HG02870 (cell line): ENCODE measurements around the gene MYO1F.
"Not testable (repeated sequence)": the region's sequence is repeated elsewhere in the genome, so short reads cannot be mapped to it uniquely, and the experiment has no call there.

Experiments
- ATAC-seq: cut with Tn5 transposase; IDR thresholded peaks from one replicate; pipeline ENCODE4 v1.9.1; 2021; ENCODE audit warnings: mild to moderate bottlenecking, moderate library complexity; ENCODE audit not compliant: unreplicated experiment

Gene MYO1F

GRCh38 chr19:8600816-8601215 is 23.6 kb upstream of the MYO1F start:
- ATAC-seq, result no peak

- no peak for ATAC-seq
Measured at GRCh38 chr19:8600064-8600463, 22.8 kb upstream of the MYO1F start.

DNA sequence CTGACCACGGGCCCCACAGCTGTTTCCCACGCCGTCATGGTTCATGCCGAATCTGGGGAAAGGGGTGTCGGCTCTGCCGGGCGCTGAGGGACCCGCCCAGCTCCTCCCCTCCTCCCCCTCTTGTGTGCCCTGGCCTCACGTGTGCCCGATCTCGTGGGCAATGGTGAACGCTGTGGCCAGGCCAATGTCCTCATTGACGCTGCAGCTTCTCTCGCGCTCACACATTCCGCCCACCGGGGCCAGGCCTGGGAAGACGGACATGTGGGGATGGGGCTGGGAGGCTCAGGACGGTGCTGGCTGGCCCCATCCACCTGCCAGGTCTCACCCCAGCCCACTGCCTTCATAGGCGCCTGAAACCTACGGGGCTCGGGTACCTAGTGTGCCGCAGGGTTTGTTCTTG is 18.9 kb upstream of the MYO1F start:
- ATAC-seq, result no peak

DNA sequence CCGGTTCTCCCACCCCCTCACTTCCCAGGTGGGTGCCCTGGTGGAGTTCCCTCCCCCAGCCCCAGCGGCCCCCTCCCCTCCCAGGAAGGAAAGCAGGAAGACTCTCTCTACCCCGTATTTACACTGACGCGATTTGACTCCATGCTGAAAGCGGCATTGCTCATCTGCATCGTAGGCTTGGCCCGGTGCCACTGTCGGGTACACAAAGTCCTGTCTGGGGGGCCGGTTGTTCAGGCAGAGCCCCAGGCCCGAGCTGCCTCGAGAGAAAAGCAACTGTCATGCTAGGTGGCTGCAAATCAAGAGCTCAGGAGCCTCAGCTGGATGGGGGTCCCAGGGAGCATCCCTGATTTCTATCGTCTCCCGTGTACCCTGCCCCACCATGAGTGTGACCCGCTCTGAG is 18.4 kb upstream of the MYO1F start:
- ATAC-seq, result no peak

DNA sequence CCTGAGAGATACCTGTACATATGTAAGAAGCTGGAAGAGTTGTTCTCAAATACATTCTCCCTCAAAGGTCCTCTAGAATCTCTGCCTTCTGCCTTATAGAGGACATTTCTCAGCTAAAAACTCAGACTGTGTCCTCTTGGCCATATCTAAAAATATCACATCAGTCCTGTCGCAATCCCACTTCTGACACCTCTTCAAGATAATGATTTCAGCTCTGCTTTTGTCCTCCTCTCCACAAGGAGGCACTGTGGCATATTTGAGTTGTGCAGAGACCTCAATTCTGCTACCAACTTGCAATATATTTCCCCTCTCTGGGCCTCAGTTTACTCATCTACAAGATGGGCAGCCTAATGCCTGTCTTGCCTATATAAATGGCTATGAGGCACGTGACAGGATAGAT is 16.7 kb upstream of the MYO1F start:
- no peak for ATAC-seq

GRCh38 chr19:8592231-8593009 is 15.2 kb upstream of the MYO1F start:
- ATAC-seq, result no peak

GRCh38 chr19:8589177-8589714 is 12.0 kb upstream of the MYO1F start:
- ATAC-seq, result no peak

- no peak for ATAC-seq
Measured at GRCh38 chr19:8585894-8586750, 8.9 kb upstream of the MYO1F start.

- no peak for ATAC-seq
Measured at GRCh38 chr19:8584965-8585893, 8.0 kb upstream of the MYO1F start.

- ATAC-seq, result no peak
Measured at GRCh38 chr19:8580710-8581281, 3.6 kb upstream of the MYO1F start.

DNA sequence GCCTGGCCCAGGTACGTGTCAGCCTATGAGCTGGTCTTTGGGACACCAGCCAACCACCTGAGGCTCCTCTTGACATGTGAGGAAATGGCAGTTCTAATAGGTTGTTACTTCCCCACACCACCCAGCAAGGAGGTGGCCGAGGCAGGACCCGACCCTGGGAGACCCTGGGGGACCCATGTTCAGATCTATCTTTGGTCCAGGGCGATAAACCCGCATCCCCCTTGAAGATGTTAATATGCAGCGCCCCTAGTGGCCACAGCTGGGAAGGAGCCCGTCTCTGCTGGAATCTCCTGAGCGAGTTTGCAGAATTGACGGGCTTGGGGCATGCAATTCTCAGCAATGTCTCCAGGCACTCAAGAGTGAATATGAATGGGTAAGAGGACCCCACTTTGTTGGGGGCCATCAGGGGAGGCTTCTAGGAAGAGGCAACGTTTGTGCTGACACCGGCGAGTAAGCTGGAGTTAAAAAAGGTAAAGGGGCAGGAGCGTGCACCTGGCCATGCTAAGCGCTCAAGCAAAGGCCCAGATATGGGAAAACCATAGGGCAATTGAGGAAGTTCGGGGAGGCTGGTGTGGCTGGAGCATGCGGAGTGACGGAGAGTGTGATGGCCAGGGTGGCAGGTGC is 1.5 kb upstream of the MYO1F start:
- ATAC-seq, result no peak

DNA sequence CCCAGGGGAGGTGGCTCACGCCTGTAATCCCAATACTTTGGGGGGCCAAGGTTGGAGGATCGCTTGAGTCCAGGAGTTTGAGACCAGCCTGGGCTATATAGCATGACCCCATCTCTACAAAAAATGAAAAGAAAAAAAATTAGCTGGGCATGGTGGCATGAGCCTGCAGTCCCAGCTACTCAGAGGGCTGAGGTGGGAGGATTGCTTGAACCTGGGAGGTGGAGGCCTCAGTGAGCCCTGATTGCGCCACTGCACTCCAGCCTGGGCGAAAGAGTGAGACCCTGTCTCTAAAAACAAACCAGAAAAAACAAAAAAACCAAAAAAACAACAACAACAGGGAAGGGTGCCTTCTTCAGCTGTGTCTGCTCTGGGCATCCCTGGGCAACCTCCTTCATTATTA is 499 bp upstream of the MYO1F start:
- no peak for ATAC-seq

GRCh38 chr19:8576273-8576993 is 809 bp downstream of the MYO1F start:
- no peak for ATAC-seq

GRCh38 chr19:8575467-8575997 is 1.7 kb downstream of the MYO1F start:
- ATAC-seq, result no peak

DNA sequence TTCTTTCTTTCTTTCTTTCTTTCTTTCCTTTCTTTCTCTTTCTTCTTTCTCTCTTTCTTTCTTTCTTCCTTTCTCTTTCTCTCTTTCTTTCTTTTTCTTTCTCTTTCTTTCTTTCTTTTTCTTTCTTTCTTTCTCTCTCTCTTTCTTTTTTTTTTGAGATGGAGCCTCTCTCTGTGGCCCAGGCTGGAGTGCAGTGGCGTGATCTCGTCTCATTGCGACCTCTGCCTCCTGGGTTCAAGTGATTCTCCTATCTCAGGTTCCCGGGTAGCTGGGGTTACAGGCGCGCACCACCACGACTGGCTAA is 2.7 kb downstream of the MYO1F start:
- ATAC-seq, result not testable (repeated sequence)

DNA sequence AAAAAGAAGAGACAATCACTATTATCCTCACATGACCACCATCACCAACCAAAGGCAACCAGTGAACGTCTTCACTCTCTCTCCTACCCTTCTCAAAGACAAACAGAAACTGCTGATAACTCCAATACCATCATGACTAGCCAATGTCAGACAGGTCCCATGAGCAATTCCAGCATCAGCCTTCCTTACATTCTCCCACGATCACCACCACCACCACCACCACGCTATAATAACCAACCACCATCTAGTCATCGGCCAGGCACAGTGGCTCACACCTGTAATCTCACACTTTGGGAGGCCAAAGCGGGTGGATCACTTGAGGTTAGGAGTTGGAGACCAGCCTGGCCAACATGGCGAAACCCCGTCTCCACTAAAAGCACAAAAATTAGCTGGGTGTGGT is 3.9 kb downstream of the MYO1F start:
- ATAC-seq, result no peak

GRCh38 chr19:8571006-8571411 is 6.2 kb downstream of the MYO1F start:
- ATAC-seq, result no peak

DNA sequence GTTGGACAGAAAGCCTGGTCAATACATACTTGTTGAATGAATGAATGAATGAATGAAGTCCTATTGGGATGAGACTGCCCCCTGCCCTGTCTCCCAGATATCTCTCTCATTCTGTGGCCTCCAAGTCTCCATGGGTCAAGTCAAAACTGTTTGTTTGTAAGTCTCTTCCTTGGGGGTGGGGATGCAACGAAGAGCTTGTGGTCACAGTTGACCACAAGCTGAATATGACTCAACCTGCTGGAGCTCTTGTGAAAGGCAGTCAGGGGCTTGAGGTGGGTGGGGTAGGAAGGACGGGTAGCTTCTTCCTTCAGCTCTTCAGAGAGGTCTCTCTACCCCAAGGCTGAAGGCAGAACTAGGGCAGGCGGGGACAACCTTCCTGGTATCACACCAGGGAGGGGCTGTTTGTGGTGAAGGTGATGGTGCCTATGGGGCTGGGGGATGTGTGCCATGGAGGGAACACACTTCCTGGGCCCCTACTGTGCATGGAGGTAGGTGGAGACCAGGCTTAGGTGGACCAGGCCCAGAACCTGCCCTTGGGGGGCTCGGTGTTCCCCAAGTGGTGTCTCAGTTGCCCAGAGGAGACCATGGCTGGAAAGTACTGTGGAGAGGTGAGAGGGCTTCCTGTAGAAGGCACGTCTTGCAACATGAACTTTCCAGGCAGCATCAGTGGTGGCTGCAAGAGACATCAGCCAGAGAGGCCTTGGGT is 8.0 kb downstream of the MYO1F start:
- peak; percentile 80 for ATAC-seq
